Right lobe of liver (tissue), 4 donors: ENCODE results near the gene ATAD1.

ENCODE experiments used
- CTCF ChIP-seq, 4 donors: fragments of 200-600 bp in 3 of 4; fragments of 450-650 bp in 1 of 4; IDR thresholded peaks; one replicate each; pipeline versions ENCODE4 v1.5.1 to v1.8.0; 2016 to 2022; ENCODE audit warnings: antibody characterized with exemption in 4 of 4, mild to moderate bottlenecking in 2 of 4
- POLR2A ChIP-seq: fragments of 450-650 bp; IDR thresholded peaks from one replicate; pipeline ENCODE4 v1.6.1; 2017; ENCODE audit warnings: antibody characterized with exemption, mild to moderate bottlenecking
- donor health status: DM: no; HTN: no; CAD: no.
- donor health status: DM: no; HTN: no; CAD: no.
- donor health status: DM: no; HTN: yes; CAD: no.

- TF ChIP-seq CTCF (IDR thresholded peaks at IDR 0.05) = peak; percentile 46 to 65 (median 58)
- TF ChIP-seq POLR2A = no peak
These were observed 46.0 kb downstream of the ATAD1 start for GRCh38 chr10:87771871-87772500.
